Hepatocyte (in vitro differentiated cells): ENCODE data around the gene MICB. TPM values are rescaled to one million over a fixed set of nuclear protein-coding genes. Genes with fewer than 3 reads are reported as not detected.

Source experiments
- DNase-seq: peaks from one replicate; pipeline ENCODE4 v3.0.0-alpha.2; 2016; ENCODE audit warnings: low spot score
- H2AFZ ChIP-seq: fragments of 200-600 bp; sonication (generic); 2 replicates; pipeline ENCODE4 v1.6.0; 2016; ENCODE audit warnings: antibody characterized with exemption, mild to moderate bottlenecking
- H3K27ac ChIP-seq: fragments of 200-600 bp; sonication (generic); 2 replicates; pipeline ENCODE4 v1.5.1; 2016; ENCODE audit warnings: mild to moderate bottlenecking
- H3K27me3 ChIP-seq: fragments of 200-600 bp; sonication (generic); 2 replicates; pipeline ENCODE4 v1.6.1; 2016
- H3K36me3 ChIP-seq: fragments of 200-600 bp; sonication (generic); replicated peaks from 2 replicates; pipeline ENCODE4 v1.5.1; 2016; ENCODE audit warnings: low read depth; ENCODE audit not compliant: insufficient read depth
- H3K4me1 ChIP-seq: fragments of 200-600 bp; sonication (generic); 2 replicates; pipeline ENCODE4 v1.5.1; 2016; ENCODE audit warnings: mild to moderate bottlenecking, moderate library complexity; ENCODE audit not compliant: insufficient read depth
- H3K4me2 ChIP-seq: fragments of 200-600 bp; sonication (generic); 2 replicates; pipeline ENCODE4 v1.6.0; 2016
- H3K4me3 ChIP-seq: fragments of 200-600 bp; sonication (generic); 2 replicates; pipeline ENCODE4 v1.5.1; 2016; ENCODE audit warnings: mild to moderate bottlenecking
- H3K79me2 ChIP-seq: fragments of 200-600 bp; sonication (generic); 2 replicates; pipeline ENCODE4 v1.6.0; 2017; ENCODE audit warnings: mild to moderate bottlenecking
- H3K9me2 ChIP-seq: fragments of 200-600 bp; sonication (generic); replicated peaks from 2 replicates; pipeline ENCODE4 v1.6.0; 2017; ENCODE audit warnings: mild to moderate bottlenecking; ENCODE audit not compliant: insufficient read depth
- H3K9me3 ChIP-seq: fragments of 200-600 bp; sonication (generic); 2 replicates; pipeline ENCODE4 v1.5.1; 2016; ENCODE audit warnings: low read depth, mild to moderate bottlenecking
- H4K20me1 ChIP-seq: fragments of 200-600 bp; sonication (generic); 2 replicates; pipeline ENCODE4 v1.6.0; 2016; ENCODE audit warnings: mild to moderate bottlenecking; ENCODE audit not compliant: insufficient read depth, poor library complexity, severe bottlenecking
- CTCF ChIP-seq: fragments of 200-600 bp; sonication (generic); IDR thresholded peaks from 2 replicates; pipeline ENCODE4 v1.5.1; 2016; ENCODE audit warnings: antibody characterized with exemption, mild to moderate bottlenecking; ENCODE audit not compliant: poor library complexity
- EZH2 ChIP-seq: fragments of 200-600 bp; sonication (generic); IDR thresholded peaks from 2 replicates; pipeline ENCODE4 v1.6.1; 2016; ENCODE audit warnings: antibody characterized with exemption, mild to moderate bottlenecking, borderline replicate concordance
- EZH2phosphoT487 ChIP-seq: fragments of 200-600 bp; sonication (generic); IDR thresholded peaks from one replicate; pipeline ENCODE4 v1.6.1; 2018; ENCODE audit warnings: antibody characterized with exemption, mild to moderate bottlenecking, low read depth, moderate library complexity; ENCODE audit not compliant: unreplicated experiment, severe bottlenecking
- WGBS: methylation state at CpG from one replicate; pipeline ENCODE4 v1.1.6; 2016; ENCODE audit warnings: low lambda C conversion rate; ENCODE audit errors: missing lambda C conversion rate; 5-methylcytosine and 5-hydroxymethylcytosine counted together
- polyA plus RNA-seq: library from polyadenylated mRNA; unstranded; fragments of >200 nt; fragmentation: Nextera tagmentation; extraction: Ambion mirVana; gene quantifications from 2 replicates; pipeline ENCODE4 v1.2.1, GENCODE V29; 2016
- total RNA-seq: library from RNA; depleted of rRNA; stranded (reverse); fragments of >200 nt; gene quantifications from 2 replicates; pipeline ENCODE4 v1.2.3, GENCODE V29; 2014

The MICB gene
- total and polyA plus RNA-seq, 2 experiments from 2014 or later = 0.11 to 0.67 TPM

GRCh38 chr6:31464252-31465184 lies 33.4 kb upstream of the MICB start:
- Histone ChIP-seq H3K36me3 (no peaks in the 10 kb centered on the region), H4K20me1 (no peaks in the 10 kb centered on the region), H3K4me1 (no peaks in the 10 kb centered on the region), H3K27me3 (no peaks in the 10 kb centered on the region), H3K27ac (no peak overlapping the region), H3K9me3 (no peaks in the 10 kb centered on the region), H3K79me2 (no peaks in the 10 kb centered on the region), H3K9me2 (no peaks in the 10 kb centered on the region), H3K4me2 (no peak overlapping the region), H3K4me3 (no peak overlapping the region), H2AFZ (no peak overlapping the region)
- 92% methylated on average over 7 of the region's 7 CpGs for WGBS
- no peak for DNase-seq
- no peak for TF ChIP-seq EZH2
- TF ChIP-seq EZH2phosphoT487 = no peak
- TF ChIP-seq CTCF = no peak

GRCh38 chr6:31465185-31465536 lies 32.8 kb upstream of the MICB start:
- H3K9me2 ChIP-seq = no peaks in the 10 kb centered on the region
- 92% methylated on average over 1 of the region's 1 CpG for WGBS
- H3K27me3 ChIP-seq = no peaks in the 10 kb centered on the region
- H3K27ac ChIP-seq = no peak overlapping the region
- H3K4me3 ChIP-seq = no peak overlapping the region
- H3K4me1 ChIP-seq = no peaks in the 10 kb centered on the region
- H3K4me2 ChIP-seq = no peak overlapping the region
- no peak for DNase-seq
- H3K36me3 ChIP-seq = no peaks in the 10 kb centered on the region
- no peak overlapping the region for H2AFZ ChIP-seq
- no peak for TF ChIP-seq EZH2phosphoT487
- TF ChIP-seq CTCF = no peak
- no peak for TF ChIP-seq EZH2
- no peaks in the 10 kb centered on the region for H3K79me2 ChIP-seq
- no peaks in the 10 kb centered on the region for H4K20me1 ChIP-seq
- H3K9me3 ChIP-seq = no peaks in the 10 kb centered on the region

GRCh38 chr6:31465718-31466117 lies 32.2 kb upstream of the MICB start:
- Histone ChIP-seq H3K9me3 (no peaks in the 10 kb centered on the region), H3K4me2 (no peak overlapping the region), H3K27me3 (no peaks in the 10 kb centered on the region), H3K9me2 (no peaks in the 10 kb centered on the region), H4K20me1 (no peaks in the 10 kb centered on the region), H3K4me3 (no peak overlapping the region), H2AFZ (no peak overlapping the region), H3K4me1 (no peaks in the 10 kb centered on the region), H3K36me3 (no peaks in the 10 kb centered on the region), H3K27ac (no peak overlapping the region), H3K79me2 (no peaks in the 10 kb centered on the region)
- WGBS = 91% methylated on average over 5 of the region's 5 CpGs
- no peak for DNase-seq
- no peak for TF ChIP-seq EZH2
- no peak for TF ChIP-seq CTCF
- no peak for TF ChIP-seq EZH2phosphoT487
